HG03135 (cell line): ENCODE measurements around the gene HS1BP3.

ENCODE experiments used
- ATAC-seq: cut with Tn5 transposase; IDR thresholded peaks from one replicate; pipeline ENCODE4 v1.9.1; 2021; ENCODE audit warnings: mild to moderate bottlenecking, moderate library complexity; ENCODE audit not compliant: unreplicated experiment

Gene HS1BP3

GRCh38 chr2:20664431-20665242 is 13.7 kb upstream of the HS1BP3 start:
- ATAC-seq: no peak

GRCh38 chr2:20664071-20664390 is 13.1 kb upstream of the HS1BP3 start:
- no peak for ATAC-seq

GRCh38 chr2:20663196-20664070 is 12.5 kb upstream of the HS1BP3 start:
- ATAC-seq: no peak

- ATAC-seq: no peak
Measured at GRCh38 chr2:20662308-20662937, 11.5 kb upstream of the HS1BP3 start.

- ATAC-seq: peak; percentile 56
Measured at GRCh38 chr2:20661421-20662307, 10.8 kb upstream of the HS1BP3 start.

- no peak for ATAC-seq
Measured at GRCh38 chr2:20660506-20661420, 9.9 kb upstream of the HS1BP3 start.

- no peak for ATAC-seq
Measured at GRCh38 chr2:20657522-20658235, 6.8 kb upstream of the HS1BP3 start.

GRCh38 chr2:20656561-20656960 is 5.7 kb upstream of the HS1BP3 start:
- ATAC-seq: no peak

- no peak for ATAC-seq
Measured at GRCh38 chr2:20654535-20654813, 3.6 kb upstream of the HS1BP3 start.

GRCh38 chr2:20653695-20654534 is 3.0 kb upstream of the HS1BP3 start:
- ATAC-seq: no peak

- no peak for ATAC-seq
Measured at GRCh38 chr2:20652673-20653575, 2.0 kb upstream of the HS1BP3 start.

GRCh38 chr2:20652141-20652540 is 1.2 kb upstream of the HS1BP3 start:
- ATAC-seq: no peak

- no peak for ATAC-seq
Measured at GRCh38 chr2:20651731-20652099, 817 bp upstream of the HS1BP3 start.

- no peak for ATAC-seq
Measured at GRCh38 chr2:20650393-20650876, 463 bp downstream of the HS1BP3 start.

- ATAC-seq: no peak
Measured at GRCh38 chr2:20649976-20650375, 922 bp downstream of the HS1BP3 start.

GRCh38 chr2:20649576-20649975 is 1.3 kb downstream of the HS1BP3 start:
- no peak for ATAC-seq

- no peak for ATAC-seq
Measured at GRCh38 chr2:20648831-20649230, 2.1 kb downstream of the HS1BP3 start.
